ENCODE data around the gene PIEZO2. TPM values are rescaled to one million over a fixed set of nuclear protein-coding genes. Genes with fewer than 3 reads are reported as not detected.
A peak's percentile ranks its signal among the peaks of the same experiment; 100 is the strongest.
"Not testable (repeated sequence)": the region's sequence is repeated elsewhere in the genome, so short reads cannot be mapped to it uniquely, and the experiment has no call there.

Gene PIEZO2
- total RNA-seq, 1 experiment from 2014 or later: 11.1 TPM

- H3K36me3 ChIP-seq: no peaks in the 10 kb centered on the region
- H3K27me3 ChIP-seq: no peaks in the 10 kb centered on the region
- H3K4me3 ChIP-seq: no peak overlapping the region
- DNase-seq: no peak
- H3K9me3 ChIP-seq: no peaks in the 10 kb centered on the region
Measured at GRCh38 chr18:11156978-11157377, 7.6 kb upstream of the PIEZO2 start.

GRCh38 chr18:11155034-11155759 lies 5.8 kb upstream of the PIEZO2 start:
- H3K9me3 ChIP-seq: no peaks in the 10 kb centered on the region
- no peak overlapping the region for H3K4me3 ChIP-seq
- H3K36me3 ChIP-seq: no peaks in the 10 kb centered on the region
- no peaks in the 10 kb centered on the region for H3K27me3 ChIP-seq
- DNase-seq: no peak

GRCh38 chr18:11154368-11154989 lies 5.1 kb upstream of the PIEZO2 start:
- Histone ChIP-seq H3K4me3 (no peak overlapping the region), H3K36me3 (no peaks in the 10 kb centered on the region), H3K9me3 (no peaks in the 10 kb centered on the region), H3K27me3 (no peaks in the 10 kb centered on the region)
- DNase-seq: no peak

- H3K4me3 ChIP-seq: no peak overlapping the region
- DNase-seq: no peak
- no peaks in the 10 kb centered on the region for H3K36me3 ChIP-seq
- H3K27me3 ChIP-seq: no peaks in the 10 kb centered on the region
- no peaks in the 10 kb centered on the region for H3K9me3 ChIP-seq
Measured at GRCh38 chr18:11153097-11153496, 3.7 kb upstream of the PIEZO2 start.

DNA sequence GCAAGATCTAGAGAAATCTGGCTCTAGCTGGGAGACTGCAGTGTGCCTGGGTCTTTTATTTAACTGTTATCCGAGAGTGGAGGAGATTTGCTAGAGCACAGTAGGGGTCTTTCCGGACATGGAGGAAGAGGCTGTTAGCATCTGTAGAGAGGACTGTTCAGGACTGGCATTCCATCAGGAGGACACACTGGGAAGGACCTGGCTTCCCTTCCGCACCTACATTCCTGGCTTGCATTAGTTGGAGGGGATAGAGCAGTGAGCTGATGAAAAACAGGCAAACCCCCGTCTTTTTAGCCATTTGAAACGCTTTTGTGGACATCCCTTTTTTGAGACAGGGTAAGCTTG lies 874 bp upstream of the PIEZO2 start:
- Histone ChIP-seq H3K9me3 (no peaks in the 10 kb centered on the region), H3K36me3 (peaks cover 25% of the 10 kb centered on the region), H3K27me3 (no peaks in the 10 kb centered on the region), H3K4me3 (peak overlapping the region; percentile 76)
- DNase-seq: no peak

DNA sequence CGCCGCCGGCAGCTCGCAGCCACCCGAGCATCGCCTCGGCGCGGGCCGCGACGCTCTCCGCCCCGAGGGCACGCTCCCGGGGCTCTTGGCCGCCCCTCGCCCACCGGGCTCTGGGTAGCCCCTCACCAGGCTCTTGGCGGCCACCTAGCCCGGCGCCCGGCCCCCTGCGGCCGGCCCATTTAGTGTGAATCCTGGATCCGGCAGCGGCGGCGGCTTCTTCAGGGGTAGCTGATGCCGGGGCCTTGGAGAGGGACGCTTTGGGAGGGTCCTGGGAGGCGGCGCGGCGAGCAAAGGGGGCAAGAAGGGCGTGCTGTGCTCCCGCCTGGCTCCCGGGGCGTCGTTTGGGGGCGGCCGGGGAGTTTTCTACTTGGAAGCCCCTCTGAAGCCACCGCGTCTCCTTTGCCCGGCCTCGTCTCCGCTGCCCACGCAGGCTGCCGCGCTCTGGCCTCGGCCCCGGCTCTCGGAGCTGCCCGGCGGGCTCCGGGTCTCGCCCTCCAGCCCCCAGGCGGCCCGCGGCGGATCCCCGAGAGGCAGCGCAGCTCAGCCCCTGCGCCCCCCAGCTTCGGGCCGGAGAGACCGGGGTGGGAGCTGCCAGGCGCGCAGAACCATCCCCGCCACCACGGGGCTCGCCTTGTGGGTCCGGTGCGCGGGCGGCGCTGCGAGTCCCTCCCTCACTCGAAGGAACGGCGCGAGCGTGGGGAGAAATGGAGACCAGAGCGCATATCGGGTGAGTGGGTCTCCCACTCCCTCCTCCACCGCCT lies 509 bp downstream of the PIEZO2 start:
- no peaks in the 10 kb centered on the region for H3K9me3 ChIP-seq
- peaks cover 39% of the 10 kb centered on the region for H3K36me3 ChIP-seq
- DNase-seq: no peak
- peak overlapping the region; percentile 76 for H3K4me3 ChIP-seq
- no peaks in the 10 kb centered on the region for H3K27me3 ChIP-seq

GRCh38 chr18:11147962-11148679 lies 1.2 kb downstream of the PIEZO2 start:
- peaks cover 44% of the 10 kb centered on the region for H3K36me3 ChIP-seq
- no peaks in the 10 kb centered on the region for H3K9me3 ChIP-seq
- no peak for DNase-seq
- H3K4me3 ChIP-seq: peak overlapping the region; percentile 76
- no peaks in the 10 kb centered on the region for H3K27me3 ChIP-seq

DNA sequence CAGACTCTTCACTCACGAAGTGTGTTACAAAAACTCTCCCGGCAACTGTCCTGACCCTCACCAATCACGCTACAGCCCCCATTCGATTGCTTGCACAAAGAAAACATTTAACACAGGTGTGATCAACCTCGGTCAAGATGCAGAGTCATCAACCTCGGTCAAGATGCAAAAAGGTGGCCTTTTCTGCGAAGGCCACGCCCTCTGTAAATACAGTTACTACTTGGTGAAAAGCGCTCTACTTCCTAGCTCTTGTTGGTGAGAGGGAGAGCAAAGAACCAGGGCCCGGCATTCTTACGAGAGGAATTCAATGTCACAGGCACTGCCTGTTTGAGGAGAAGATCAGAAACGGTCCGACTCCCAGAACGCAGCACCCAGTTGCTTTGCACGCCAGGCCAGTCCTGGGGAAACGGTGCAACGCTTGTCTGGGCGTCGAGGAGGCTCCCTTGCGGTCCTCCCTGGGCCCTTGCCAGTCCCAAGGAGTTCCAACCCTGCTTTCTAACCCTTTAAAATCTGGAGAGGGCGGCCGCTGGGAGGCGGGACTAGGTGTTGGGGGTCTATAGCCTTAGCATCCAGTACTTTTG lies 1.9 kb downstream of the PIEZO2 start:
- no peaks in the 10 kb centered on the region for H3K9me3 ChIP-seq
- peaks cover 46% of the 10 kb centered on the region for H3K36me3 ChIP-seq
- H3K4me3 ChIP-seq: peak overlapping the region; percentile 76
- DNase-seq: peak; percentile 39
- no peaks in the 10 kb centered on the region for H3K27me3 ChIP-seq

GRCh38 chr18:11146947-11147345 lies 2.4 kb downstream of the PIEZO2 start:
- Histone ChIP-seq H3K27me3 (no peaks in the 10 kb centered on the region), H3K4me3 (peak overlapping the region; percentile 76), H3K36me3 (peaks cover 51% of the 10 kb centered on the region), H3K9me3 (no peaks in the 10 kb centered on the region)
- no peak for DNase-seq

- no peak for DNase-seq
- Histone ChIP-seq H3K9me3 (no peaks in the 10 kb centered on the region), H3K36me3 (peaks cover 57% of the 10 kb centered on the region), H3K27me3 (no peaks in the 10 kb centered on the region), H3K4me3 (peak overlapping the region; percentile 76)
Measured at GRCh38 chr18:11146238-11146946, 3.0 kb downstream of the PIEZO2 start.

DNA sequence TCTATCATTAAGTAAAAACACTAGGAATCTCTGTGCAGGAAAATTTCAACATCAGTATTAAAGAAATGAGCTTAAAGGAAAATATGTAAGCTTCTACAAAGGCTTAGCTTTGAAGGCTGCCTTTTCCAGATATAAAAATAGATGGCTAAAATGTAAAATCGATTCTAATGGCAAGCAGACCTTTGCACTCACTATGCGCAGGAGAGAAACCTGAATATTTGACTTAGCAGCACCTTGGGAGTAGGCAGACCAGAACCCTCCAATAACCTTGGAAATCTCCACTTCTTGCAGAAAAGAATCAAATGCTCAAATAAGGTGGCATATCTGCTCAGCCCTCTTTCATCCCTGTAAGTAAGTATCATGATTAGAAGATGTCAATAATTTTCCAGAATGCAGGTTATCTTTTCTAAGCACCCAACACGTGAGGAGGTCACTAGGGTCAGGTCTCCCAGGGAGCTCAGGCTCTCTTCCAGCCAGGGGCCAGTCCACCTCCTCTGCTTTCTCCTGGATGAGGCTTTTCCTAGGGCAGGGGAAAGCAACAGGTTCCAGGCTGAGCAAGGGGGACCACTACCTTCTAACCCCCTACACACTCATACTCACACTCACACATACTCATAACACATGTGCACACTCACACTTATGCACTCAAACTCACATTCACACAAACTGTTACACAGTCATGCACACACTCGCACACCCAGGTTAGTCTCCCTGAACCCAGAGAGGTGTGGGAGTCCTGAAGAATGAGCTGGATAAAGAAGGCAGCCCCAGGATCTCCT lies 3.8 kb downstream of the PIEZO2 start:
- DNase-seq: no peak
- Histone ChIP-seq H3K36me3 (peaks cover 65% of the 10 kb centered on the region), H3K27me3 (no peaks in the 10 kb centered on the region), H3K4me3 (peak overlapping the region; percentile 76), H3K9me3 (no peaks in the 10 kb centered on the region)

- Histone ChIP-seq H3K9me3 (no peaks in the 10 kb centered on the region), H3K4me3 (no peak overlapping the region), H3K36me3 (peaks cover 75% of the 10 kb centered on the region), H3K27me3 (no peaks in the 10 kb centered on the region)
- DNase-seq: no peak
Measured at GRCh38 chr18:11137400-11137799, 12.0 kb downstream of the PIEZO2 start.

- Histone ChIP-seq H3K36me3 (peaks cover 72% of the 10 kb centered on the region), H3K9me3 (no peaks in the 10 kb centered on the region), H3K4me3 (no peak overlapping the region), H3K27me3 (no peaks in the 10 kb centered on the region)
- DNase-seq: no peak
Measured at GRCh38 chr18:11136241-11136640, 13.1 kb downstream of the PIEZO2 start.

GRCh38 chr18:11134940-11135339 lies 14.4 kb downstream of the PIEZO2 start:
- Histone ChIP-seq H3K27me3 (no peaks in the 10 kb centered on the region), H3K36me3 (peaks cover 72% of the 10 kb centered on the region), H3K4me3 (no peak overlapping the region), H3K9me3 (no peaks in the 10 kb centered on the region)
- no peak for DNase-seq

- not testable (repeated sequence) for H3K4me3 ChIP-seq, DNase-seq, H3K27me3 ChIP-seq, H3K9me3 ChIP-seq
- H3K36me3 ChIP-seq: peaks cover 48% of the 10 kb centered on the region
Measured at GRCh38 chr18:11129059-11129458, 20.3 kb downstream of the PIEZO2 start.

All from MG63 (cell line).